H1 (cell line): Measurements from ENCODE around the gene ANKRD31. TPM values are rescaled to one million over a fixed set of nuclear protein-coding genes. Genes with fewer than 3 reads are reported as not detected.

Experiments
- ATF3 ChIP-seq: IDR thresholded peaks from 2 replicates; pipeline ENCODE4 v1.6.1; 2011; ENCODE audit warnings: low read depth, mild to moderate bottlenecking, low read length; ENCODE audit not compliant: insufficient read depth
- EP300 ChIP-seq, 2 experiments: IDR thresholded peaks; 1 replicate in 1 of 2; 2 replicates in 1 of 2; pipeline ENCODE4 v1.6.1; 2011 to 2012; ENCODE audit warnings: low read depth in 2 of 2, low read length in 2 of 2, mild to moderate bottlenecking in 2 of 2, borderline replicate concordance in 1 of 2, inconsistent platforms in 1 of 2, moderate library complexity in 1 of 2
- polyA plus RNA-seq, 7 experiments: library from polyadenylated mRNA; depleted of rRNA in 3 of 7; stranded (reverse) in 5 of 7; unstranded in 2 of 7; fragments of >200 nt in 5 of 7; fragments of 200-250 nt in 2 of 7; gene quantifications; 1 replicate in 5 of 7; 2 replicates in 1 of 7; 4 replicates in 1 of 7; pipeline versions ENCODE4 v1.2.1 to v1.2.3, GENCODE V29; 2011 to 2013; ENCODE audit warnings: missing spikeins in 2 of 7, mixed read lengths in 2 of 7
- total RNA-seq: library from RNA; stranded (reverse); fragmentation: NEBNext Ultra II Directional; extraction: Animal tissue kit (Norgen Biotek cat#: 25700); gene quantifications from 2 replicates; pipeline ENCODE4 v1.2.1, GENCODE V29; 2021

Gene ANKRD31
- total and polyA plus RNA-seq, 2 of the 8 experiments (the other 6 are each of a cell fraction or from before 2014, with no cell fraction given): 0.05 to 0.06 TPM

GRCh38 chr5:75286211-75286773, 49.6 kb upstream of the ANKRD31 start (continued):
- TF ChIP-seq ATF3: no peak
- TF ChIP-seq EP300 (IDR thresholded peaks at IDR 0.05; ENCODE audit: borderline replicate concordance in 1 of 2, low read depth in 2 of 2, low read length in 2 of 2): no peak
